Measurements from ENCODE around the gene HS1BP3. TPM values are rescaled to one million over a fixed set of nuclear protein-coding genes. Genes with fewer than 3 reads are reported as not detected.
A peak's percentile ranks its signal among the peaks of the same experiment; 100 is the strongest.

Gene HS1BP3
- total RNA-seq, 1 donor from 2014 or later: 33.2 TPM

GRCh38 chr2:20618468-20618885 is 32.4 kb downstream of the HS1BP3 start:
- DNase-seq (ENCODE audit: low spot score): peak; percentile 78
- H3K4me3 Mint-ChIP-seq (ENCODE audit: unreplicated experiment): no peak overlapping the region
- peaks cover 4% of the 10 kb centered on the region for H3K36me3 Mint-ChIP-seq (ENCODE audit: low read depth)
- TF ChIP-seq CTCF (IDR thresholded peaks at IDR 0.05): no peak
- peak overlapping the region; percentile 96 for H3K27ac Mint-ChIP-seq (ENCODE audit: unreplicated experiment)
- no peaks in the 10 kb centered on the region for H3K27me3 Mint-ChIP-seq (ENCODE audit: low read depth)
- H3K4me1 Mint-ChIP-seq (ENCODE audit: low read depth): peaks cover 37% of the 10 kb centered on the region
- no peaks in the 10 kb centered on the region for H3K9me3 Mint-ChIP-seq (ENCODE audit: low read depth)

GRCh38 chr2:20617892-20618467 is 32.9 kb downstream of the HS1BP3 start:
- Mint-ChIP-seq H3K27ac (ENCODE audit: unreplicated experiment) (peak overlapping the region; percentile 96), H3K4me3 (ENCODE audit: unreplicated experiment) (no peak overlapping the region)

GRCh38 chr2:20617081-20617575 is 33.8 kb downstream of the HS1BP3 start:
- Mint-ChIP-seq H3K4me3 (ENCODE audit: unreplicated experiment) (no peak overlapping the region), H3K9me3 (ENCODE audit: low read depth) (no peaks in the 10 kb centered on the region), H3K27me3 (ENCODE audit: low read depth) (no peaks in the 10 kb centered on the region), H3K4me1 (ENCODE audit: low read depth) (peaks cover 37% of the 10 kb centered on the region), H3K36me3 (ENCODE audit: low read depth) (peaks cover 2% of the 10 kb centered on the region), H3K27ac (ENCODE audit: unreplicated experiment) (peak overlapping the region; percentile 96)
- no peak for TF ChIP-seq CTCF (IDR thresholded peaks at IDR 0.05)
- peak; percentile 81 for DNase-seq (ENCODE audit: low spot score)

More at GRCh38 chr2:20617892-20618467, 32.9 kb downstream of the HS1BP3 start:
- no peaks in the 10 kb centered on the region for H3K9me3 Mint-ChIP-seq (ENCODE audit: low read depth)
- TF ChIP-seq CTCF (IDR thresholded peaks at IDR 0.05): peak; percentile 68
- no peaks in the 10 kb centered on the region for H3K27me3 Mint-ChIP-seq (ENCODE audit: low read depth)
- H3K4me1 Mint-ChIP-seq (ENCODE audit: low read depth): peaks cover 37% of the 10 kb centered on the region
- peak; percentile 96 for DNase-seq (ENCODE audit: low spot score)
- peaks cover 3% of the 10 kb centered on the region for H3K36me3 Mint-ChIP-seq (ENCODE audit: low read depth)

GRCh38 chr2:20616341-20616871 is 34.5 kb downstream of the HS1BP3 start:
- no peak for TF ChIP-seq CTCF (IDR thresholded peaks at IDR 0.05)
- peaks cover 2% of the 10 kb centered on the region for H3K36me3 Mint-ChIP-seq (ENCODE audit: low read depth)
- H3K4me3 Mint-ChIP-seq (ENCODE audit: unreplicated experiment): no peak overlapping the region
- H3K4me1 Mint-ChIP-seq (ENCODE audit: low read depth): peaks cover 42% of the 10 kb centered on the region
- no peaks in the 10 kb centered on the region for H3K9me3 Mint-ChIP-seq (ENCODE audit: low read depth)
- no peaks in the 10 kb centered on the region for H3K27me3 Mint-ChIP-seq (ENCODE audit: low read depth)
- DNase-seq (ENCODE audit: low spot score): peak; percentile 72
- H3K27ac Mint-ChIP-seq (ENCODE audit: unreplicated experiment): no peak overlapping the region

GRCh38 chr2:20615466-20616241 is 35.2 kb downstream of the HS1BP3 start:
- Mint-ChIP-seq H3K27me3 (ENCODE audit: low read depth) (no peaks in the 10 kb centered on the region), H3K9me3 (ENCODE audit: low read depth) (no peaks in the 10 kb centered on the region), H3K4me1 (ENCODE audit: low read depth) (peaks cover 49% of the 10 kb centered on the region), H3K4me3 (ENCODE audit: unreplicated experiment) (no peak overlapping the region), H3K36me3 (ENCODE audit: low read depth) (no peaks in the 10 kb centered on the region), H3K27ac (ENCODE audit: unreplicated experiment) (no peak overlapping the region)
- TF ChIP-seq CTCF (IDR thresholded peaks at IDR 0.05): no peak
- peak; percentile 41 for DNase-seq (ENCODE audit: low spot score)
